ENCODE results near the gene OGG1.
"Not testable (repeated sequence)": the region's sequence is repeated elsewhere in the genome, so short reads cannot be mapped to it uniquely, and the experiment has no call there.

Gene OGG1

GRCh38 chr3:9760779-9761505, 11.2 kb downstream of the OGG1 start:
- in situ Hi-C loops (cut with MboI; ENCODE audit: low sequenced_read_pairs) = no loop called here

- in situ Hi-C loops (cut with MboI; ENCODE audit: low sequenced_read_pairs) = no loop called here
Measured at GRCh38 chr3:9761919-9762318, 12.2 kb downstream of the OGG1 start.

- in situ Hi-C loops (cut with MboI; ENCODE audit: low sequenced_read_pairs) = no loop called here
Measured at GRCh38 chr3:9762871-9763270, 13.1 kb downstream of the OGG1 start.

GRCh38 chr3:9765865-9766264, 16.1 kb downstream of the OGG1 start:
- in situ Hi-C loops (cut with MboI; ENCODE audit: low sequenced_read_pairs) = no loop called here

- in situ Hi-C loops (cut with MboI; ENCODE audit: low sequenced_read_pairs) = no loop called here
Measured at GRCh38 chr3:9767418-9767817, 17.7 kb downstream of the OGG1 start.

- in situ Hi-C loops (cut with MboI; ENCODE audit: low sequenced_read_pairs) = no loop called here
Measured at GRCh38 chr3:9768141-9768775, 18.5 kb downstream of the OGG1 start.

GRCh38 chr3:9769012-9769411, 19.3 kb downstream of the OGG1 start:
- in situ Hi-C loops (cut with MboI; ENCODE audit: low sequenced_read_pairs) = no loop called here

- in situ Hi-C loops (cut with MboI; ENCODE audit: low sequenced_read_pairs) = no loop called here
Measured at GRCh38 chr3:9769426-9770275, 19.9 kb downstream of the OGG1 start, which contains the start of gene CAMK1. TSS of gene CAMK1 (minus strand) at chr3:9769947. CDS start at chr3:9767749, 2,198 bp downstream.

GRCh38 chr3:9770276-9770812, 20.6 kb downstream of the OGG1 start:
- in situ Hi-C loops (cut with MboI; ENCODE audit: low sequenced_read_pairs) = no loop called here

- in situ Hi-C loops (cut with MboI; ENCODE audit: low sequenced_read_pairs) = not testable (repeated sequence)
Measured at GRCh38 chr3:9771007-9771406, 21.3 kb downstream of the OGG1 start.

- in situ Hi-C loops (cut with MboI; ENCODE audit: low sequenced_read_pairs) = no loop called here
Measured at GRCh38 chr3:9776896-9777693, 27.3 kb downstream of the OGG1 start.

- in situ Hi-C loops (cut with MboI; ENCODE audit: low sequenced_read_pairs) = no loop called here
Measured at GRCh38 chr3:9777694-9778021, 27.9 kb downstream of the OGG1 start.

GRCh38 chr3:9778143-9779074, 28.7 kb downstream of the OGG1 start:
- in situ Hi-C loops (cut with MboI; ENCODE audit: low sequenced_read_pairs) = no loop called here

- in situ Hi-C loops (cut with MboI; ENCODE audit: low sequenced_read_pairs) = no loop called here
Measured at GRCh38 chr3:9779075-9779593, 29.4 kb downstream of the OGG1 start.

GRCh38 chr3:9779721-9780457, 30.1 kb downstream of the OGG1 start:
- in situ Hi-C loops (cut with MboI; ENCODE audit: low sequenced_read_pairs) = no loop called here

GRCh38 chr3:9780458-9780812, 30.7 kb downstream of the OGG1 start:
- in situ Hi-C loops (cut with MboI; ENCODE audit: low sequenced_read_pairs) = no loop called here

GRCh38 chr3:9780910-9781309, 31.2 kb downstream of the OGG1 start:
- in situ Hi-C loops (cut with MboI; ENCODE audit: low sequenced_read_pairs) = no loop called here

- in situ Hi-C loops (cut with MboI; ENCODE audit: low sequenced_read_pairs) = no loop called here
Measured at GRCh38 chr3:9781551-9781950, 31.8 kb downstream of the OGG1 start.
